ENCODE data around the gene GABRD. TPM values are rescaled to one million over a fixed set of nuclear protein-coding genes. Genes with fewer than 3 reads are reported as not detected.

Gene GABRD
- total RNA-seq, 2 experiments from 2014 or later = not detected

GRCh38 chr1:2047749-2048729 is 28.9 kb downstream of the GABRD start:
- CTCF ChIA-PET = interaction anchor here (0.8 to 1.3 kb wide), 2 partner anchors 88 to 104 kb away, joined by 3 to 4 read pairs; no protein-coding TSS in a partner anchor
- POLR2A ChIA-PET = no interaction called here

- POLR2A ChIA-PET = no interaction called here
- CTCF ChIA-PET = interaction anchor here (1.0 to 1.3 kb wide), 2 partner anchors 89 to 207 kb away, joined by 3 to 4 read pairs; no protein-coding TSS in a partner anchor
Observed at GRCh38 chr1:2049225-2049717, 30.1 kb downstream of the GABRD start.

- ChIA-PET CTCF (interaction anchor here (1.0 kb wide), 1 partner anchor 206 kb away, joined by 3 read pairs; no protein-coding TSS in a partner anchor), POLR2A (no interaction called here)
Observed at GRCh38 chr1:2049718-2050431, 30.7 kb downstream of the GABRD start, which contains the start of gene PRKCZ. Gene PRKCZ, plus strand, starts transcription at chr1:2050411. Its CDS starts 220 bp downstream, at chr1:2050631.

- CTCF ChIA-PET = interaction anchor here (1.0 kb wide), 1 partner anchor 206 kb away, joined by 3 read pairs; no protein-coding TSS in a partner anchor
- POLR2A ChIA-PET = no interaction called here
Observed at GRCh38 chr1:2050461-2050792, 31.3 kb downstream of the GABRD start.

- POLR2A ChIA-PET = no interaction called here
- CTCF ChIA-PET = no interaction called here
Observed at GRCh38 chr1:2050793-2051682, 31.9 kb downstream of the GABRD start.

GRCh38 chr1:2052054-2052679 is 33.0 kb downstream of the GABRD start:
- ChIA-PET POLR2A (no interaction called here), CTCF (interaction anchor here (0.8 kb wide), 1 partner anchor 9 kb away, joined by 3 read pairs; no protein-coding TSS in a partner anchor)

GRCh38 chr1:2052756-2053155 is 33.6 kb downstream of the GABRD start:
- CTCF ChIA-PET = interaction anchor here (0.8 kb wide), 1 partner anchor 10 kb away, joined by 3 read pairs; no protein-coding TSS in a partner anchor
- POLR2A ChIA-PET = no interaction called here

GRCh38 chr1:2053217-2053616 is 34.1 kb downstream of the GABRD start:
- POLR2A ChIA-PET = no interaction called here
- CTCF ChIA-PET = interaction anchor here (0.8 kb wide), 1 partner anchor 10 kb away, joined by 3 read pairs; no protein-coding TSS in a partner anchor

GRCh38 chr1:2053784-2054376 is 34.7 kb downstream of the GABRD start:
- POLR2A ChIA-PET = no interaction called here
- CTCF ChIA-PET = no interaction called here

GRCh38 chr1:2054560-2054959 is 35.4 kb downstream of the GABRD start:
- POLR2A ChIA-PET = no interaction called here
- CTCF ChIA-PET = no interaction called here

- CTCF ChIA-PET = interaction anchor here (0.9 to 1.1 kb wide), 2 partner anchors 9 to 12 kb away, joined by 3 to 4 read pairs; no protein-coding TSS in a partner anchor
- POLR2A ChIA-PET = no interaction called here
Observed at GRCh38 chr1:2055911-2056575, 36.9 kb downstream of the GABRD start.

- CTCF ChIA-PET = interaction anchor here (0.6 to 0.9 kb wide), 2 partner anchors 13 to 96 kb away, joined by 4 read pairs; no protein-coding TSS in a partner anchor
Observed at GRCh38 chr1:2056955-2057590, 37.9 kb downstream of the GABRD start.

GRCh38 chr1:2059290-2059953 is 40.3 kb downstream of the GABRD start:
- CTCF ChIA-PET = interaction anchor here (1.0 kb wide), 1 partner anchor 15 kb away, joined by 3 read pairs; no protein-coding TSS in a partner anchor

More at GRCh38 chr1:2056955-2057590, 37.9 kb downstream of the GABRD start:
- POLR2A ChIA-PET = no interaction called here

GRCh38 chr1:2060072-2060471 is 40.9 kb downstream of the GABRD start:
- POLR2A ChIA-PET = no interaction called here
- CTCF ChIA-PET = no interaction called here

More at GRCh38 chr1:2059290-2059953, 40.3 kb downstream of the GABRD start:
- POLR2A ChIA-PET = no interaction called here

GRCh38 chr1:2060535-2060934 is 41.4 kb downstream of the GABRD start:
- ChIA-PET POLR2A (no interaction called here), CTCF (no interaction called here)

- ChIA-PET CTCF (no interaction called here), POLR2A (no interaction called here)
Observed at GRCh38 chr1:2061065-2061778, 42.1 kb downstream of the GABRD start.
